GM12875 (cell line): ENCODE measurements around the gene PAQR5.

ENCODE experiments used
- H3K4me3 ChIP-seq: one replicate; pipeline ENCODE4 v1.5.1; 2011; ENCODE audit warnings: low read depth, low read length, control low read depth
- CTCF ChIP-seq: IDR thresholded peaks from 2 replicates; pipeline ENCODE4 v1.5.1; 2011; ENCODE audit warnings: low read depth, mild to moderate bottlenecking, control low read depth, inconsistent platforms, low read length, moderate library complexity, borderline replicate concordance; ENCODE audit not compliant: insufficient read depth

PAQR5 gene

GRCh38 chr15:69403594-69403993 is 104.9 kb downstream of the PAQR5 start:
- H3K4me3 ChIP-seq, result no peak overlapping the region
- no peak for TF ChIP-seq CTCF

- H3K4me3 ChIP-seq, result no peak overlapping the region
- TF ChIP-seq CTCF, result no peak
Measured at GRCh38 chr15:69405110-69405509, 106.4 kb downstream of the PAQR5 start.

GRCh38 chr15:69407719-69408400 is 109.1 kb downstream of the PAQR5 start:
- H3K4me3 ChIP-seq, result no peak overlapping the region
- TF ChIP-seq CTCF, result no peak

GRCh38 chr15:69408841-69409240 is 110.1 kb downstream of the PAQR5 start:
- H3K4me3 ChIP-seq, result no peak overlapping the region
- TF ChIP-seq CTCF, result no peak

GRCh38 chr15:69410248-69410874 is 111.6 kb downstream of the PAQR5 start:
- TF ChIP-seq CTCF, result no peak
- H3K4me3 ChIP-seq, result no peak overlapping the region

- TF ChIP-seq CTCF, result no peak
- H3K4me3 ChIP-seq, result no peak overlapping the region
Measured at GRCh38 chr15:69412274-69412673, 113.6 kb downstream of the PAQR5 start.

GRCh38 chr15:69412701-69413100 is 114.0 kb downstream of the PAQR5 start:
- H3K4me3 ChIP-seq, result no peak overlapping the region
- TF ChIP-seq CTCF, result no peak
